Keratinocyte (primary cell): ENCODE data around the gene ADRM1. TPM values are rescaled to one million over a fixed set of nuclear protein-coding genes. Genes with fewer than 3 reads are reported as not detected.

Experiments
- DNase-seq: peaks from one replicate; pipeline ENCODE4 v3.0.0-alpha.2; 2011; ENCODE audit warnings: low read depth, missing footprints, low spot score
- FAIRE-seq: peaks from 2 replicates; lab custom pipeline; 2011; peaks lifted over from hg19 to GRCh38; lab: Jason Lieb, UNC
- H2AFZ ChIP-seq: 2 replicates; pipeline ENCODE4 v1.6.0; 2012; ENCODE audit warnings: low read length, control low read depth, inconsistent platforms; ENCODE audit not compliant: control insufficient read depth
- H3K27ac ChIP-seq: 2 replicates; pipeline ENCODE4 v1.5.1; 2011; ENCODE audit warnings: low read length; ENCODE audit not compliant: control insufficient read depth, insufficient read depth
- H3K27me3 ChIP-seq: 3 replicates; pipeline ENCODE4 v1.6.0; 2011; ENCODE audit warnings: low read length; ENCODE audit not compliant: control insufficient read depth, insufficient read depth; ENCODE audit errors: extremely low read depth
- H3K36me3 ChIP-seq, 2 experiments: 2 replicates in 1 of 2; 3 replicates in 1 of 2; pipeline ENCODE4 v1.5.1; 2011; ENCODE audit warnings: low read length in 2 of 2, mild to moderate bottlenecking in 1 of 2; ENCODE audit not compliant: control insufficient read depth in 2 of 2, insufficient read depth in 2 of 2; ENCODE audit errors: extremely low read depth in 1 of 2
- H3K4me1 ChIP-seq: 3 replicates; pipeline ENCODE4 v1.5.1; 2011; ENCODE audit warnings: low read length; ENCODE audit not compliant: control insufficient read depth, insufficient read depth; ENCODE audit errors: extremely low read depth
- H3K4me2 ChIP-seq: 3 replicates; pipeline ENCODE4 v1.6.0; 2011; ENCODE audit warnings: low read depth, low read length; ENCODE audit not compliant: control insufficient read depth, insufficient read depth; ENCODE audit errors: extremely low read depth
- H3K4me3 ChIP-seq, 3 experiments: fragments of 200-600 bp in 1 of 3; sonication (generic) in 1 of 3; 2 replicates in 2 of 3; 3 replicates in 1 of 3; pipeline ENCODE4 v1.5.1; 2011 to 2016; ENCODE audit warnings: low read length in 3 of 3, mild to moderate bottlenecking in 3 of 3, control low read depth in 2 of 3, inconsistent platforms in 1 of 3, low read depth in 1 of 3, mixed read lengths in 1 of 3, mixed run types in 1 of 3, moderate library complexity in 1 of 3; ENCODE audit not compliant: control insufficient read depth in 2 of 3, insufficient read depth in 2 of 3; ENCODE audit errors: extremely low read depth in 1 of 3
- H3K79me2 ChIP-seq: 2 replicates; pipeline ENCODE4 v1.6.0; 2012; ENCODE audit warnings: low read length; ENCODE audit not compliant: control insufficient read depth, insufficient read depth
- H3K9ac ChIP-seq: 3 replicates; pipeline ENCODE4 v1.6.0; 2011; ENCODE audit warnings: low read length; ENCODE audit not compliant: control insufficient read depth, insufficient read depth; ENCODE audit errors: extremely low read depth
- H3K9me1 ChIP-seq: 3 replicates; pipeline ENCODE4 v1.6.0; 2011; ENCODE audit warnings: low read length; ENCODE audit not compliant: control insufficient read depth, insufficient read depth; ENCODE audit errors: extremely low read depth
- H3K9me3 ChIP-seq: 2 replicates; pipeline ENCODE4 v1.5.1; 2012; ENCODE audit warnings: low read depth, low read length; ENCODE audit not compliant: control insufficient read depth
- H4K20me1 ChIP-seq: 3 replicates; pipeline ENCODE4 v1.6.0; 2011; ENCODE audit warnings: low read length; ENCODE audit not compliant: control insufficient read depth, insufficient read depth; ENCODE audit errors: extremely low read depth
- CTCF ChIP-seq, 3 experiments: IDR thresholded peaks in 1 of 3; conservative IDR thresholded peaks in 1 of 3; optimal IDR thresholded peaks in 1 of 3; 2 replicates in 2 of 3; 3 replicates in 1 of 3; pipeline versions ENCODE3 to v1.5.1; 2011; ENCODE audit warnings: low read length in 3 of 3, mild to moderate bottlenecking in 3 of 3, moderate library complexity in 2 of 3, control low read depth in 1 of 3, inconsistent platforms in 1 of 3; ENCODE audit not compliant: insufficient read depth in 2 of 3; ENCODE audit errors: extremely low read depth in 1 of 3
- EZH2 ChIP-seq: IDR thresholded peaks from one replicate; pipeline ENCODE4 v1.6.1; 2012; ENCODE audit warnings: inconsistent platforms, mild to moderate bottlenecking, low read length, moderate library complexity
- dilution Hi-C: fragments of 300-500 bp; cut with MboI; formaldehyde crosslinking; loops from one replicate; pipeline ENCODE4 v1.7.0; 2020; ENCODE audit warnings: low sequenced_read_pairs; ENCODE audit not compliant: extremely low pct_ligation_motif_present
- polyA plus RNA-seq, 5 experiments: library from polyadenylated mRNA; depleted of rRNA in 3 of 5; stranded (reverse) in 3 of 5; stranded (forward) in 1 of 5; unstranded in 1 of 5; fragments of >200 nt; gene quantifications; 1 replicate in 1 of 5; 2 replicates in 3 of 5; 3 replicates in 1 of 5; pipeline versions ENCODE4 v1.2.1 to v1.2.3, GENCODE V29; 2011 to 2012; ENCODE audit warnings: missing spikeins in 2 of 5, low read depth in 1 of 5, low replicate concordance in 1 of 5

Gene ADRM1
- polyA plus RNA-seq, 1 donor (not counting 4 experiments of a cell fraction or from before 2014, with no cell fraction given) = 91.4 TPM

- DNase-seq (no peak), FAIRE-seq (no peak)
- Histone ChIP-seq H3K4me3 (no peak overlapping the region), H3K9me3 (no peaks in the 10 kb centered on the region), H3K27ac (no peak overlapping the region), H3K79me2 (no peaks in the 10 kb centered on the region), H3K4me1 (no peaks in the 10 kb centered on the region), H3K9me1 (no peaks in the 10 kb centered on the region), H3K9ac (no peak overlapping the region), H2AFZ (no peak overlapping the region), H3K27me3 (no peaks in the 10 kb centered on the region), H4K20me1 (no peaks in the 10 kb centered on the region), H3K36me3 (peaks cover 53 to 65% of the 10 kb centered on the region in 2 experiments), H3K4me2 (no peak overlapping the region)
- dilution Hi-C loops = no loop called here
- TF ChIP-seq CTCF (optimal IDR thresholded peaks at IDR 0.05 in 1 of 3, IDR thresholded peaks at IDR 0.05 in 1 of 3, conservative IDR thresholded peaks at IDR 0.05 in 1 of 3; ENCODE audit: extremely low read depth in 1 of 3, insufficient read depth in 2 of 3, low read length in 3 of 3) (no peak), EZH2 (no peak)
These were observed 26.9 kb downstream of the ADRM1 start for GRCh38 chr20:62329389-62330377.

- Histone ChIP-seq H3K4me1 (no peaks in the 10 kb centered on the region), H3K9ac (no peak overlapping the region), H3K4me3 (no peak overlapping the region), H2AFZ (no peak overlapping the region), H3K27ac (no peak overlapping the region), H3K9me1 (no peaks in the 10 kb centered on the region), H3K4me2 (no peak overlapping the region), H4K20me1 (no peaks in the 10 kb centered on the region), H3K79me2 (no peaks in the 10 kb centered on the region), H3K27me3 (no peaks in the 10 kb centered on the region), H3K36me3 (peaks cover 48 to 59% of the 10 kb centered on the region in 2 experiments), H3K9me3 (no peaks in the 10 kb centered on the region)
- dilution Hi-C loops = no loop called here
- DNase-seq = no peak
- no peak for FAIRE-seq
- TF ChIP-seq EZH2 (no peak), CTCF (optimal IDR thresholded peaks at IDR 0.05 in 1 of 3, IDR thresholded peaks at IDR 0.05 in 1 of 3, conservative IDR thresholded peaks at IDR 0.05 in 1 of 3; ENCODE audit: extremely low read depth in 1 of 3, insufficient read depth in 2 of 3, low read length in 3 of 3) (peak in 1 of 3 experiments; percentile 38)
These were observed 27.9 kb downstream of the ADRM1 start for GRCh38 chr20:62330576-62331317.
